Endothelial cell (in vitro differentiated cells): Measurements from ENCODE around the gene NDP. TPM values are rescaled to one million over a fixed set of nuclear protein-coding genes. Genes with fewer than 3 reads are reported as not detected.

Source experiments
- DNase-seq: peaks from one replicate; pipeline ENCODE4 v3.0.0; 2021; ENCODE audit warnings: low spot score
- H3K27ac Mint-ChIP-seq: one replicate; pipeline ENCODE4 v1.8.0; 2021; ENCODE audit warnings: mixed read lengths, inconsistent platforms; ENCODE audit not compliant: unreplicated experiment
- H3K27me3 Mint-ChIP-seq: one replicate; pipeline ENCODE4 v1.8.0; 2021; ENCODE audit warnings: mild to moderate bottlenecking, moderate library complexity, mixed read lengths, inconsistent platforms; ENCODE audit not compliant: unreplicated experiment
- H3K36me3 Mint-ChIP-seq: one replicate; pipeline ENCODE4 v1.8.0; 2021; ENCODE audit warnings: mild to moderate bottlenecking, low read depth, mixed read lengths, inconsistent platforms; ENCODE audit not compliant: unreplicated experiment
- H3K4me1 Mint-ChIP-seq: one replicate; pipeline ENCODE4 v1.8.0; 2021; ENCODE audit warnings: mild to moderate bottlenecking, mixed read lengths, inconsistent platforms; ENCODE audit not compliant: unreplicated experiment
- H3K4me3 Mint-ChIP-seq: one replicate; pipeline ENCODE4 v1.8.0; 2021; ENCODE audit warnings: mild to moderate bottlenecking, mixed read lengths, inconsistent platforms; ENCODE audit not compliant: unreplicated experiment
- H3K9me3 Mint-ChIP-seq: one replicate; pipeline ENCODE4 v1.8.0; 2021; ENCODE audit warnings: mixed read lengths, inconsistent platforms; ENCODE audit not compliant: unreplicated experiment
- CTCF ChIP-seq: fragments of 200-600 bp; sonication (generic); IDR thresholded peaks from one replicate; pipeline ENCODE4 v1.5.0; 2021; ENCODE audit warnings: antibody characterized with exemption; ENCODE audit not compliant: unreplicated experiment
- total RNA-seq: library from RNA; stranded (reverse); fragmentation: NEBNext Ultra II Directional; extraction: Animal tissue kit (Norgen Biotek cat#: 25700); gene quantifications from one replicate; pipeline ENCODE4 v1.2.1, GENCODE V29; 2021; ENCODE audit not compliant: unreplicated experiment

NDP gene
- total RNA-seq, 1 donor from 2014 or later: not detected

GRCh38 chrX:43985511-43985910 lies 12.3 kb upstream of the NDP start:
- H3K4me3 Mint-ChIP-seq: no peak overlapping the region
- H3K27me3 Mint-ChIP-seq: no peaks in the 10 kb centered on the region
- DNase-seq: no peak
- H3K4me1 Mint-ChIP-seq: no peaks in the 10 kb centered on the region
- no peak overlapping the region for H3K27ac Mint-ChIP-seq
- H3K9me3 Mint-ChIP-seq: no peaks in the 10 kb centered on the region
- TF ChIP-seq CTCF: no peak
- no peaks in the 10 kb centered on the region for H3K36me3 Mint-ChIP-seq

- H3K4me3 Mint-ChIP-seq: no peak overlapping the region
- no peaks in the 10 kb centered on the region for H3K4me1 Mint-ChIP-seq
- DNase-seq: no peak
- TF ChIP-seq CTCF: no peak
- no peaks in the 10 kb centered on the region for H3K27me3 Mint-ChIP-seq
- H3K36me3 Mint-ChIP-seq: no peaks in the 10 kb centered on the region
- H3K9me3 Mint-ChIP-seq: no peaks in the 10 kb centered on the region
- no peak overlapping the region for H3K27ac Mint-ChIP-seq
Measured at GRCh38 chrX:43978226-43978625, 5.0 kb upstream of the NDP start.

- no peaks in the 10 kb centered on the region for H3K36me3 Mint-ChIP-seq
- no peaks in the 10 kb centered on the region for H3K4me1 Mint-ChIP-seq
- no peak for DNase-seq
- no peak overlapping the region for H3K27ac Mint-ChIP-seq
- TF ChIP-seq CTCF: no peak
- no peaks in the 10 kb centered on the region for H3K9me3 Mint-ChIP-seq
- H3K27me3 Mint-ChIP-seq: peaks cover 1% of the 10 kb centered on the region
- no peak overlapping the region for H3K4me3 Mint-ChIP-seq
Measured at GRCh38 chrX:43976205-43976604, 3.0 kb upstream of the NDP start.

- H3K27ac Mint-ChIP-seq: no peak overlapping the region
- no peak for DNase-seq
- TF ChIP-seq CTCF: no peak
- no peak overlapping the region for H3K4me3 Mint-ChIP-seq
- H3K4me1 Mint-ChIP-seq: no peaks in the 10 kb centered on the region
- H3K36me3 Mint-ChIP-seq: no peaks in the 10 kb centered on the region
- peaks cover 1% of the 10 kb centered on the region for H3K27me3 Mint-ChIP-seq
- H3K9me3 Mint-ChIP-seq: no peaks in the 10 kb centered on the region
Measured at GRCh38 chrX:43975796-43976195, 2.6 kb upstream of the NDP start.

GRCh38 chrX:43974741-43975465 lies 1.7 kb upstream of the NDP start:
- peaks cover 1% of the 10 kb centered on the region for H3K27me3 Mint-ChIP-seq

More at GRCh38 chrX:43974741-43975465, 1.7 kb upstream of the NDP start:
- Mint-ChIP-seq H3K4me3 (no peak overlapping the region), H3K4me1 (no peaks in the 10 kb centered on the region), H3K27ac (no peak overlapping the region), H3K9me3 (no peaks in the 10 kb centered on the region), H3K36me3 (no peaks in the 10 kb centered on the region)
- DNase-seq: no peak
- TF ChIP-seq CTCF: no peak
